NK-92 (cell line): ENCODE data around the gene PDS5A.
"Not testable (repeated sequence)": the region's sequence is repeated elsewhere in the genome, so short reads cannot be mapped to it uniquely, and the experiment has no call there.

ENCODE experiments used
- DNase-seq: peaks from one replicate; lab custom pipeline; 2025; ENCODE audit not compliant: unreplicated experiment; lab: John Stamatoyannopoulos, UW

The PDS5A gene

GRCh38 chr4:39970671-39971640 is 6.8 kb downstream of the PDS5A start:
- no peak for DNase-seq

DNA sequence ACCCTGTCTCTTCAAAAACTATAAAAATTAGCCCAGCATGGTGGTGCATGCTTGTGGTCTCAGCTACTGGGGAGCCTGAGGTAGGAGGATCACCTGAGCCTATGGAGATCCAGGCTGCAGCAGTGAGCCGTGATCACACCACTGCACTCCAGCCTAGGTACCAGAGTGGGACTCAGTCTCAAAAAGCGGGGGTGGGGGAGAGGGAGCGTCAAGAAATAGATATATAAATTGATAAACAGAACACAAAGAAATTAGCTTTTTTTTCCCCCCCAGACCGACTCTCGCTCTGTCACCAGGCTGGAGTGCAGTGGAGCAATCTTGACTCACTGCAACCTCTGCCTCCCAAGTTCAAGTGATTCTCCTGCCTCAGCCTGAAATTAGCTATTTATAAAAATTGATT is 14.1 kb downstream of the PDS5A start:
- no peak for DNase-seq

- no peak for DNase-seq
Observed at GRCh38 chr4:39961311-39961877, 16.3 kb downstream of the PDS5A start.

GRCh38 chr4:39950861-39951481 is 26.7 kb downstream of the PDS5A start:
- no peak for DNase-seq

DNA sequence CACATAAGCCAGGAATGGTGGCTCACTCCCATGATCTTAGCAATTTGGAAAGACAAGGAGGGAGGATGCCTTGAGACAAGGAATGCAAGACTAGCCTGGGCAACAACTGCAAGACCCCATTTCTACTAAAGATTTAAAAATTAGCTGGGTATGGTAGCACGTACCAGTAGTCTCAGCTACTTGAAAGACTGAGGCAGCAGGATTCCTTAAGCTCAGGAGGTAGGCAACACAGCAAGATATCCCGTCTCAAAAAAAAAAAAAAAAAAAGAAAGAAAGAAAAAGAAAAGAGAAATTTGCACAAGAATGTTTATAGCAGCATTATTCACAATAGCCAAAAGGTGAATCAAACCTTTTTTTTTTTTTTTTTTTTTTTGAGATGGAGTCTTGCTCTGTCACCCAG is 29.7 kb downstream of the PDS5A start:
- no peak for DNase-seq

DNA sequence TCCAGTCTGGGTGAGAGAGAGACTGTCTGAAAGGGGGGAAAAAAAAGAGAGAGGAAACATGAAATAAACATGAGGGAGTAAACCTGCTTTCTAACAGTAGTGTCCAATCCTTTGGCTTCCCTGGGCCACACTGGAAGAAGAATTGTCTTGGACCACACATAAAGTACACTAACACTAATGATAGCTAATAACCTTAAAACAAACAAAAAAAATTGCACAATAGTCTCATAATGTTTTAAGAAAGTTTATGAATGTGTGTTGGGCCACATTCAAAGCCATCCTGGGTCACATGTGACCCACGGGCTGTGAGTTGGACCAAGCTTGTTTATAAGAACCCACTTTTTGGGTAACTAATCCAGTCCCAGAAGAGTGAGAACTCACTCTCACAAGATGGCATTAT is 30.3 kb downstream of the PDS5A start:
- no peak for DNase-seq

DNA sequence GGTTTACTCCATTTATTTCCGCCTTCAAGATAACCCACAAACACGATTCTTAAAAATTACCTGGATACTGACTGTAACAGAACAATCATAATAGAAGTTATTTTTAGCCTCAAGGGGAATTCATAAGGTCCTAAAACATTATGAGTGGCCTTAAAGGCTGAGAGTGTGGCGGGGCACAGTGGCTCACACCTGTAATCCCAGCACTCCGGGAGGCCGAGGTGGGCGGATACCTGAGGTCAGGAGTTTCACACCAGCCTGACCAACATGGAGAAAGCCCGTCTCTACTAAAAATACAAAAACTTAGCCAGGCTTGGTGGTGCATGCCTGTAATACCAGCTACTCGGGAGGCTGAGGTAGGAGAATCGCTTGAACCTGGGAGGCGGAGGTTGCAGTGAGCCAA is 33.5 kb downstream of the PDS5A start:
- DNase-seq: not testable (repeated sequence)

DNA sequence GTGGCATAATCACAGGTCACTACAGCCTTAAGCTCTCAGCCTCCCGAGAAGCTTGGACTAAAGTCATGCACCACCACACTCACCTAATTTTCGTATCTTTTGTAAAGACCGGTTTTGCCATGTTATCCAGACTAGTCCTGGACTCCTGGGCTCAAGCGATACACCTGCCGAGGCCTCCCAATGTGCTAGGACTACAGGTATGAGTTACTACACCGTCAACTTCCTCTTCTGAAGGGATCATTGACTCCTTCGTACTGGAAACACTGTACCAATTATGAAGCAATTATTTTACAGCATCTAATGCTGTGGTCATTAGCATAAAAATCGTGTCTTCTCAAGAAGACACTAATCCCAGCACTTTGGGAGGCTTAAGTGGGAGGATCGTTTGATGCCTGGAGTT is 35.2 kb downstream of the PDS5A start:
- DNase-seq: no peak

DNA sequence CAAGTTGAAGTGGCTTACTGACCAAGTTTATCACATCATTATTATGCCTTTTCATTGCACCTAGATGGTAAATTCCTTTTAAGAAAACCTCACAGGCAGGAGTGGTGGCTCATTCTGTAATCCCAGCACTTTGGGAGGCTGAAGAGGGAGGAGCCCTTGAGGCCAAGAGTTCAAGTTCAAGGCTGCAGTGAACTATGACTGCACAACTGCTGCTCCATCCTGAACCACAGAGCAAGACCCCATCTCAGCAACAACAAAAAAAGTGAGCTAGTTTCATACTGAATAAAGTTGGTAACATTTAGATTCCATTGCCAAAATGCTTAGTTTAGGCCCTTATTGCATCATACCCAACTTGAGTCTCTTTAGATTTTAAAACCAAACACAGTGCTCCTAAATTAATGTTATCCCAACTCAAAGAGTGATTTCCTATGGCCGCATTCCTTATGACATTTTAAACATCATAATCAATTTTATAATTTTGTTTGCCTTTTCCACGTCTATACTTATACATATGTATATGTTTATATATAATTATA is 36.0 kb downstream of the PDS5A start:
- DNase-seq: no peak

GRCh38 chr4:39937683-39938268 is 39.9 kb downstream of the PDS5A start:
- no peak for DNase-seq

- no peak for DNase-seq
Observed at GRCh38 chr4:39936565-39937418, 40.9 kb downstream of the PDS5A start.

- DNase-seq: no peak
Observed at GRCh38 chr4:39933671-39934590, 43.8 kb downstream of the PDS5A start.

DNA sequence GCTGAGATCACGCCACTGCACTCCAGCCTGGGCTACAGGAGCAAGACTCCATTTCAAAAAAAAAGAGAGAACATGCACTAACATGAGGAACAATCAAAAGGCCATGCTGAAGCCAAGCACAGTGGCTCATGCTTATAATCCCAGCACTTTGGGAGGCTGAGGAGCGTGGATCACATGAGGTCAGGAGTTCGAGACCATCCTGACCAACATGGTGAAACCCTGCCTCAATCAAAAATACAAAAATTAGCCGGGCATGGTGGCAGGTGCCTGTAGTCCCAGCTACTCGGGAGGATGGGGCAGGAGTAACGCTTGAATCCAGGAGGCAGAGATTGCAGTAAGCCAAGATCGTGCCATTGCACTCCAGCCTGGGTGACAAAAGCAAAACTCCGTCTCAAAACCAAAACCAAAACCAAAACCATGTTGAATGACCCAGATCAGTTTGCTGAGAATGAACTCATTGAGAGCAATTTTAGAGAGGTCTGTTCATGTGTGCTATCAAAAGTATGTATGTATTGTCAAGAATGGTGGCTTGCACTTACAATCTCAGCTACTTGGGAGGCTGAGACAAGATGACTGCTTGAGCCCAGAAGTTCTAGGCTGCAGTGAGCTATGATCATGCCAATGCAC is 44.8 kb downstream of the PDS5A start:
- DNase-seq: no peak

DNA sequence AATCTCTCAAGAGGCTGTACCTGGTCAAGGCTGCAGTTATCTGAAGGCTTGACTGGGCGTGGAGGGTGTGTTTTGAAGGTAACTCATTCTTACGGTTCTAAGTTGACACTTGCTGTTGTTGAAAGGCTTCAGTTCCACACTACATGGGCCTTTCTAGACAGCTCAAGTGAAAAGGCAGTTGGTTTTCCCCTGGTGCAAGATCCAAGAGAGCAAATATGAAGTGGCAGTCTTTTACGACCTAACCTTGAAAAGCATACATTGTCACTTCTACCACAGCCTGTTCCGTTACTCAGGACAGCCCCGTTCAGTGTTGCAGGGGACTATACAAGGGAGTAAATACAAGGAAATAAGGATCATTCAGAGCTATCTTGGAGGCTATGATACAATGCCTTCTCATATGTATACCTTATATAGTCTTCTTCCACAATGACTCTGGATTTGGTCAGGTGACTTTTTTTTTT is 46.2 kb downstream of the PDS5A start:
- no peak for DNase-seq

DNA sequence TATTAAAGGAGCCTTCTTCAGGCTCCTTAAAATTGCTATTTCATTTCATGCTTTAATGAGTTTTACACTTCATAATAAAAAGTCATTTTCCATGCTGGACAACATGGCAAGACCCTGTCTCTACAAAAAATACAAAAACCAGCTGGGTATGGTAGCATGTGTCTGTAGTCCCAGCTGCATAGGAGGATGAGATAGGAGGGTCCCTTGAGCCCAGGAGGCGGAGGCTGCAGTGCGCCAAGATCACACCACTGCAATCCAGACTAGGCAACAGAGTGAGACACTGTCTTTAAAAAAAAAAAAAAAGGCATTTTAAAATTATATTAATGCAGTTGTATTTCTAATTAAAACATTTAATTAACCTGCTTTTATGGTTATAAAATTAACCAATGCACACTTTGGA is 49.2 kb downstream of the PDS5A start:
- DNase-seq: no peak

- DNase-seq: no peak
Observed at GRCh38 chr4:39924014-39924413, 53.7 kb downstream of the PDS5A start.

GRCh38 chr4:39922399-39922798 is 55.3 kb downstream of the PDS5A start:
- DNase-seq: no peak

DNA sequence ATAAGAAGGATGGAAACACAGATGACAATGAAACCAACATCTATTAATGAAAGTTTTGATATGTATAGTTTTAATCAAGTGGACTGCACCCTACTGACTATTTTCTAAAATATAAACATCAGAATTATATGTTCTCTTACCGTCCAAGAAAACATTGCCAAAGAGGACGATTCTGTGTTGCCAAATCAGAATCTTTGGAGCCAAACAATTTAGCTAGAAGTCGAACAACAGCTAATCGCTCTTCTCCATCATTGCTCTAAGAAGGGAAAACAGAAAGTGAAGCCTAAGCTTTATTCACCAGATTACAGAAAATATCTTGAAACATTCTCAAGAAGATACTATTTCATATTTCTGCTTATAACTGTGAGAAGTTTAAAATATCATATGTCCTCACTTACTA is 64.2 kb downstream of the PDS5A start:
- no peak for DNase-seq

DNA sequence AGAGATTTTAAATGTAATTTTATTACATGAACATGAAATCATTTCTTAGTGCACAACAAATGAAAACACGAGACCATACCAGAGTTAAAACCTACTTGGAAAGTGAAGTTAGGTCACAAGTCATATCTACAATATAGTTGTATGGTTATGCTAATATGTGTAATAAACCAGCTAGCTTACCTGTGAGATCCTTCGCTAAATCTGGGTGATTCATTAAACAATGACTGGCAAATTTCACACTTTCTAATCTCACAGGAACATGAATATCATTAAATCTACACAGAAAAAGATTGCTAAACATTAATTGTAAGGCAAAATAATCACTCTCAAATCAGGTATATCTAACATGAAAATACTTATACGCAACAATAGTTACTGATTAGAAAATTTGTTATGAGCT is 67.6 kb downstream of the PDS5A start:
- no peak for DNase-seq
